Measurements from ENCODE around the gene DMXL1. TPM values are rescaled to one million over a fixed set of nuclear protein-coding genes. Genes with fewer than 3 reads are reported as not detected.

The DMXL1 gene
- polyA plus RNA-seq, 2 of the 4 experiments (the other 2 are of a cell fraction) = 8.4 to 28.8 TPM

GRCh38 chr5:119200795-119201194, 129.9 kb downstream of the DMXL1 start:
- Histone ChIP-seq H3K27ac (no peak overlapping the region), H3K9me3 (0 out of 3 replicates have a peak, but pooled peaks cover 3% of the 10 kb centered on the region), H3K4me2 (no peak overlapping the region), H3K4me3 (no peak overlapping the region), H3K4me1 (no peaks in the 10 kb centered on the region)
- DNase-seq (ENCODE audit: low read depth in 1 of 2, low spot score in 1 of 2) = no peak
- ChIA-PET CTCF (interaction anchor here (2.4 kb wide), 1 partner anchor 211 kb away, joined by 9 read pairs; no protein-coding TSS in a partner anchor), POLR2A (no interaction called here)
- FAIRE-seq = no peak
- TF ChIP-seq KDM1A (IDR thresholded peaks at IDR 0.05; ENCODE audit: low read depth) (no peak), EHF (CRISPR knock-in tag; IDR thresholded peaks at IDR 0.05) (no peak), MAZ (IDR thresholded peaks at IDR 0.05; ENCODE audit: borderline replicate concordance, low read depth, low read length) (no peak), POLR2A (IDR thresholded peaks at IDR 0.05; ENCODE audit: low read length) (no peak), BCL3 (IDR thresholded peaks at IDR 0.05) (no peak), NPAS2 (CRISPR knock-in tag; IDR thresholded peaks at IDR 0.05; ENCODE audit: borderline replicate concordance) (no peak), RARB (CRISPR knock-in tag; IDR thresholded peaks at IDR 0.05) (no peak)
- TF ChIP-seq, protein P1, sequence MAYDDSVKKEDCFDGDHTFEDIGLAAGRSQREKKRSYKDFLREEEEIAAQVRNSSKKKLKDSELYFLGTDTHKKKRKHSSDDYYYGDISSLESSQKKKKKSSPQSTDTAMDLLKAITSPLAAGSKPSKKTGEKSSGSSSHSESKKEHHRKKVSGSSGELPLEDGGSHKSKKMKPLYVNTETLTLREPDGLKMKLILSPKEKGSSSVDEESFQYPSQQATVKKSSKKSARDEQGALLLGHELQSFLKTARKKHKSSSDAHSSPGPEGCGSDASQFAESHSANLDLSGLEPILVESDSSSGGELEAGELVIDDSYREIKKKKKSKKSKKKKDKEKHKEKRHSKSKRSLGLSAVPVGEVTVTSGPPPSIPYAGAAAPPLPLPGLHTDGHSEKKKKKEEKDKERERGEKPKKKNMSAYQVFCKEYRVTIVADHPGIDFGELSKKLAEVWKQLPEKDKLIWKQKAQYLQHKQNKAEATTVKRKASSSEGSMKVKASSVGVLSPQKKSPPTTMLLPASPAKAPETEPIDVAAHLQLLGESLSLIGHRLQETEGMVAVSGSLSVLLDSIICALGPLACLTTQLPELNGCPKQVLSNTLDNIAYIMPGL (CRISPR knock-in tag; IDR thresholded peaks at IDR 0.05; ENCODE audit: borderline replicate concordance) = no peak
- no peak for ATAC-seq

DNA sequence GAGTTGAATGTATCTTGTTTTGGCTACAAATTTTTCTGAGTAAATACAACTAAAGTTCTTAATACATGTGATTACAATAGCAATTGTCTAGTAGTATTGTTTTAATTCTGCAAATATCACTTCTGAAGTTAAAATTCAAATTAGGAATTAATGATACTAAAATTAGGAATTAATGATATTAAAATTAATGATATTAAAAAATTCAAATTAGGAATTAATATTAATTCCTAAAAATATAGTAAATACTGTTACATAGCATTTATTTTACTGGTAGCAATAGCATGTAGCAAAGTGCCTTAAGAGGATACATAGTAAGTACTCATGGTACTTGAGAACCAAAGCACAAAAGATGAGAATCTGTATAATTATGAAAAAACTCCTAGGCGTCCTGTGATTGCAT, 136.2 kb downstream of the DMXL1 start:
- CTCF ChIA-PET = no interaction called here
- POLR2A ChIA-PET = no interaction called here
- ATAC-seq (no peak), FAIRE-seq (no peak), DNase-seq (ENCODE audit: low read depth in 1 of 2, low spot score in 1 of 2) (no peak)
- H3K4me3 ChIP-seq = no peak overlapping the region
- no peak overlapping the region for H3K4me2 ChIP-seq
- no peak overlapping the region for H3K27ac ChIP-seq
- H3K9me3 ChIP-seq = 0 out of 3 replicates have a peak, but pooled peaks cover 1% of the 10 kb centered on the region
- H3K4me1 ChIP-seq = no peaks in the 10 kb centered on the region
- WGBS (ENCODE audit: missing lambda C conversion rate) = 86% methylated on average over 1 of the region's 1 CpG
- TF ChIP-seq CEBPB (IDR thresholded peaks at IDR 0.05) = no peak
- no peak for TF ChIP-seq MAZ (IDR thresholded peaks at IDR 0.05; ENCODE audit: borderline replicate concordance, low read depth, low read length)
- no peak for TF ChIP-seq CBX8 (IDR thresholded peaks at IDR 0.05)
- TF ChIP-seq, protein P2, sequence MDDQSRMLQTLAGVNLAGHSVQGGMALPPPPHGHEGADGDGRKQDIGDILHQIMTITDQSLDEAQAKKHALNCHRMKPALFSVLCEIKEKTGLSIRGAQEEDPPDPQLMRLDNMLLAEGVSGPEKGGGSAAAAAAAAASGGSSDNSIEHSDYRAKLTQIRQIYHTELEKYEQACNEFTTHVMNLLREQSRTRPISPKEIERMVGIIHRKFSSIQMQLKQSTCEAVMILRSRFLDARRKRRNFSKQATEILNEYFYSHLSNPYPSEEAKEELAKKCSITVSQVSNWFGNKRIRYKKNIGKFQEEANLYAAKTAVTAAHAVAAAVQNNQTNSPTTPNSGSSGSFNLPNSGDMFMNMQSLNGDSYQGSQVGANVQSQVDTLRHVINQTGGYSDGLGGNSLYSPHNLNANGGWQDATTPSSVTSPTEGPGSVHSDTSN (IDR thresholded peaks at IDR 0.05) = no peak
- no peak for TF ChIP-seq PHF8 (IDR thresholded peaks at IDR 0.05; ENCODE audit: borderline replicate concordance, low read depth)
- TF ChIP-seq ZNF302 (CRISPR knock-in tag; IDR thresholded peaks at IDR 0.05) = no peak
- no peak for TF ChIP-seq POLR2AphosphoS2 (conservative IDR thresholded peaks at IDR 0.05; ENCODE audit: low read length)
- no peak for TF ChIP-seq ZSCAN20 (CRISPR knock-in tag; IDR thresholded peaks at IDR 0.05)
- TF ChIP-seq, protein P3, sequence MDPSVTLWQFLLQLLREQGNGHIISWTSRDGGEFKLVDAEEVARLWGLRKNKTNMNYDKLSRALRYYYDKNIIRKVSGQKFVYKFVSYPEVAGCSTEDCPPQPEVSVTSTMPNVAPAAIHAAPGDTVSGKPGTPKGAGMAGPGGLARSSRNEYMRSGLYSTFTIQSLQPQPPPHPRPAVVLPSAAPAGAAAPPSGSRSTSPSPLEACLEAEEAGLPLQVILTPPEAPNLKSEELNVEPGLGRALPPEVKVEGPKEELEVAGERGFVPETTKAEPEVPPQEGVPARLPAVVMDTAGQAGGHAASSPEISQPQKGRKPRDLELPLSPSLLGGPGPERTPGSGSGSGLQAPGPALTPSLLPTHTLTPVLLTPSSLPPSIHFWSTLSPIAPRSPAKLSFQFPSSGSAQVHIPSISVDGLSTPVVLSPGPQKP (IDR thresholded peaks at IDR 0.05; ENCODE audit: low read depth, low read length) = no peak
- TF ChIP-seq HOXB5 (CRISPR knock-in tag; IDR thresholded peaks at IDR 0.05) = no peak

DNA sequence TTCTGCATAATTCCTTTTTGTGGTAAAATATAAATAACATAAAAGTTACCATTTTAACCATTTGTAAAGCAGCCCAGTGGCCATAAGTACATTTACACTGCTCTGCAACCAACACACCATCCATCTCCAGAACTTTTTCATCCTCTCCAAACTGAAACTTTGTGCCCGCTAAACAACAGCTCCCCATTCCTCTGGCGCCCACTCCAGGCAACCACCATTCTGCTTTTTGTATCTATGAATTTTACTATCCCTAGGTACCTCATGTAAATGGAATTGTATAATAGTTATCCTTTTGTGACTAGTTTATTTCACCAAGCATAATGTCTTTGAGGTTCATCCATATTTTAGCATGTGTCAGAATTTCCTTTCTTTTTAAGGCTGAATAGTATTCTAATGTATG, 141.1 kb downstream of the DMXL1 start:
- H3K4me2 ChIP-seq = no peak overlapping the region
- no peak overlapping the region for H3K27ac ChIP-seq
- no peaks in the 10 kb centered on the region for H3K9me3 ChIP-seq
- POLR2A ChIA-PET = no interaction called here
- DNase-seq (ENCODE audit: low read depth in 1 of 2, low spot score in 1 of 2) (no peak), FAIRE-seq (no peak), ATAC-seq (no peak)
- H3K4me1 ChIP-seq = no peaks in the 10 kb centered on the region
- 98% methylated on average over 2 of the region's 2 CpGs for WGBS (ENCODE audit: missing lambda C conversion rate)
- CTCF ChIA-PET = no interaction called here
- TF ChIP-seq ZSCAN20 (CRISPR knock-in tag; IDR thresholded peaks at IDR 0.05) (no peak), JUN (IDR thresholded peaks at IDR 0.05) (no peak), EHF (CRISPR knock-in tag; IDR thresholded peaks at IDR 0.05) (no peak), CHD4 (IDR thresholded peaks at IDR 0.05; ENCODE audit: borderline replicate concordance) (no peak), ESRRA (IDR thresholded peaks at IDR 0.05; ENCODE audit: borderline replicate concordance, low read length) (no peak), POLR2A (IDR thresholded peaks at IDR 0.05; ENCODE audit: low read length) (no peak), CBX8 (IDR thresholded peaks at IDR 0.05) (no peak), MAFK (IDR thresholded peaks at IDR 0.05; ENCODE audit: partially characterized antibody) (no peak), RAD21 (conservative IDR thresholded peaks at IDR 0.05 in 1 of 2, IDR thresholded peaks at IDR 0.05 in 1 of 2) (no peak)
- TF ChIP-seq, protein P3 (IDR thresholded peaks at IDR 0.05; ENCODE audit: low read depth, low read length) = no peak
- TF ChIP-seq, protein P4, sequence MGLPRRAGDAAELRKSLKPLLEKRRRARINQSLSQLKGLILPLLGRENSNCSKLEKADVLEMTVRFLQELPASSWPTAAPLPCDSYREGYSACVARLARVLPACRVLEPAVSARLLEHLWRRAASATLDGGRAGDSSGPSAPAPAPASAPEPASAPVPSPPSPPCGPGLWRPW (IDR thresholded peaks at IDR 0.05) = no peak
- no peak overlapping the region for H3K4me3 ChIP-seq

Data from A549 (cell line).